Stimulated activated CD8-positive, alpha-beta memory T cell treated with anti-CD3 and anti-CD28 coated beads, Interleukin-4, amount 100 ng/mL, for 48 hours (primary cell): Measurements from ENCODE around the gene CAMSAP3.

Experiments
- DNase-seq: peaks from one replicate; pipeline ENCODE4 v3.0.0-alpha.2; 2020

The CAMSAP3 gene

DNA sequence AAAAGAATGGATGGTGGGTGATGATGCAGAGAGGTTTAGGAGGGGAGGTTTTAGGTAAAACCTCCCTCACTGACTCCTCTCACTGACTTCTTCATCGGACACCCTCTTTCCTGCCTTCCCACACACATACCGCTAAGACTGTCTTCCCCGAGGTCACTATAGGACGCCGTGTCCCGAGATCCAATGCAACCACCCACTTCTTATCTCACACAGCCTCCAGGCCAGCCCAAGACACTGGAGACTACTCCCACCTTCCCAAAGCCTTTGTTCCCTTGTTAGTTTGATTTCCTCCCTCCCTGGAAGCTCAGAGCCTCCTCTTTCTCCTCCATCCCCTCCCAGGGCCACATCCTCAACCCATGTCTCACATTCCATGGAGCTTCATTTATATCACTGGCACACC lies 16.5 kb upstream of the CAMSAP3 start:
- no peak for DNase-seq

DNA sequence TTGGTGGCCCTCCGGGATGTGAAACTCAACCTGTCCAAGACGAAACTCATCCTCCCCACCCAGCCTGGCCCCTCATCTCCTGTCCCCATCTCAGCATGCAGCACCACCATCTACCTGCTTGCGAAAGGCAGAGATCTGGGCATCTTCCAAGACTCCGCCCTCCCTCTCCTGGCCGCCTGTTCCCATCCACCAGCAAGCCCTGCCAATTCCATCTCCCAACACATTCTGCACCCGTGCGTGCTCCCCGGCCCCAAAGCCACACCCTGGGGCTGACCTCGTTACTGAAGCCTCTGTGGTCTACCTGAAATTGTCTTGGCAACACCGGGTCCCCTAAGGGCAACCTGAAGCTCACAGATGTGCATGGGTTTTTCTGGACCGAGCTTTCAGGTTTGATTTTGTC lies 13.2 kb upstream of the CAMSAP3 start:
- DNase-seq, result no peak

- no peak for DNase-seq
These were observed 5.8 kb upstream of the CAMSAP3 start for GRCh38 chr19:7589822-7590221.

DNA sequence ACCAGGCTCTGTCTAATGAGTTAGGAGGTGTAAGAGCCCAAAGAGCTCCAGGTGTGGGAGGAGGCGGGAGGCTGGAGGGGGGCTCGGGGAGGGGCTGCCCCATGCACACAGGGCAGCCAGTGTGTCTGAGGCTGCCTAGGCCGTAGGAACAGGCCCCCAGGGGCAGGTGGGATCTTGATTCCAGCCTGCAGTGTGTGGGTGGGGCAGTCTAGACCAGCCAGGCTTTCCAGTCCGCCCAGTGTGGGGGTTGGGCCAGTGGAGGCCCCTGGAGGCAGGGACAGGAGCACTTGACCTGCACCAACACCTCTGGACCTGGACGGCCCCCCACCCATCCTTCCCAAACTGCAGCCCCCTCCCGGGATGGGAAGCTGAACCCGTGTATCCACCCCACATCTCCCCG lies 5.4 kb upstream of the CAMSAP3 start:
- no peak for DNase-seq

DNA sequence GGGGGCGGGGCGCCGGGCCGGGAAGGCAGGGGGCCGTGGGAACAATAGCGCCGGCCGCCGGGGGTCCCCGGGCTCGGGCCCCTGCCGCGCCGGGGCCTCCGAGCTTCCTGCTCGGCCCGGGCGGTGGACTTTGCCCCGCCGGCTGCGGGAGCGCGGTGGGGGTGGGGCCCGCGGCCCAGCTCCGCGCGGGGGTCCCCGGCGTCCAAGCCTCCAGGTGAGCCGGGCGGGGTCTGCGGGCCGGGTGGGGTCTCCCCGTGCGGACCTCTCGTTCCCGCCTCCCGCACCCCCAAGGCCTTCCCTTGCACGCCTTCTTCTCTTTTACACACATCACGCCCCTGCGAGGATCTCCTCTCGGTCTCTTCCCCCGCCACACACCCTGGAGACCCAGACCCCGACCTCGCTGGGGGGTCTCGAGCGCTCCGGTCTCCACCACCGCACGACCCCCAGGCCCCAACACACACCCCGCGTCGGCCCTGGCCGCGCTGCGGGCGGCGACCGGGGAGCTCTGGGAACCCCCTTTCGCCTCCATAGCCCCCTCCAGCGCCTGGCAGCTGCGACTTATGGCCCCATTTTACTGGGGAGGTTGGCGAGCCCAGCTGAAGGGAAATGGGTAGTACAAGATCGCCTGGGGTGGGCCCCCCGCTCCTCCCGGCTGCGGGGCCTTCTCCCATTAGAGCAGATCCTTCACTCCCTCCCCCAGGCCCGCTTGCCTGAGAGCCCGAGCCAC lies 711 bp downstream of the CAMSAP3 start:
- no peak for DNase-seq

- no peak for DNase-seq
These were observed 2.0 kb downstream of the CAMSAP3 start for GRCh38 chr19:7597689-7598088.

- DNase-seq, result no peak
These were observed 2.5 kb downstream of the CAMSAP3 start for GRCh38 chr19:7598180-7598579.

GRCh38 chr19:7600721-7601120 lies 5.1 kb downstream of the CAMSAP3 start:
- no peak for DNase-seq

DNA sequence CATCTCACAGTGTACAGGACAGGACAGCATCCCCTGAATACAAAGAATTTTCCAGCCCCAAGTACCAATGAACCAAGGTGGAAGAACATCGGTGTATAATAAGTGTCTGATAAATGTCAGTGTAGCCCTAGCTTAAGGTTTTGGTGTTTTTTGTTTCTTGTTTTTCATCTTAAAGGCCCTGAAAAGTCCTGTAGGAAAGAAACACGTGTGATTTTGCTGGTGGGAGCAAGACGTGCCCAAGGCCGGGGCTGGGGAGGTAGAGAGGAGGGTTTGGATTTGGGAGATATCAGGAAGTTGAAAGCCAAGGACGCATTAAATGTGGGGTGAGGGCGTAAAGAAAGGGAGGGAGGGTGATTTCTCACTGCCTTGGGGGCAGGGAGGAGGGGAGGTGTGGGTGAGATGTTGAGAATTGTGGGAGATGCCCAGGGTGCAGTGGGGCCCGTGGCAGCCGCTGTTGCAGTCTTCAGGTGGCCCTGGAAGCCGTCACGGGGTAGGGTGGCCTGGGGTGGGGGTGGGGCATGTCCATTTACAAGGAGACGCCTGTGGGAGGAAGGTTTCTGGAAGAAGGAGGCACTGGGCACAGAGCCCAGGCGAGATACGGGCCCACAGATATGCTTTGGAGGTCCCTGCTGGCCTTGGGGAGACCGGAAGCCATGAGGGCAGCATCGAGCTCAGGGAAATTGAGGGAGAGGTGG lies 6.7 kb downstream of the CAMSAP3 start:
- DNase-seq, result no peak

DNA sequence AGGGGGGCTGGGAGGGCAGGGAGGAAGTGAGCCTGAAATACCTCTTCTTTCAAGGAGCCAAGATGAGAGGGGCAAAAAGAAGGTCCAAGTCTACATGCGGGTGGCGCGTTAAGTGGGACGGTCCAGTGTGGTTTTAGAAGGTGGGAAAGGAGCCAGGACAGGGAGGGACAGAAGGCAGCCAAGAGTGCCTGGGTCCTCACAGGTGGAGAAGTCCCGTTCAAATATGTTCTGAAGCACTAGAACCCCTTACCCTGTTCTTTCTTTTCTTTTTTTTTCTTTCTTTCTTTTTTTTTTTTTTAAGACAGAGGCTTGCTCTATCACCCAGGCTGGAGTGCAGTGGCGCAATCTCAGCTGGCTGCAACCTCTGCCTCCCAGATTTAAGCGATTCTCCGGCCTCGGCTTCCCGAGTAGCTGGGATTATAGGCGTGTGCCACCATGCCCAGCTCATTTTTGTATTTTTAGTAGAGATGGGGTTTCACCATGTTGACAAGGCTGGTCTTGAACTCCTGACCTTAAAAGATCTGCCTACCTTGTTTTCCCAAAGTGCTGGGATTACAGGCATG lies 7.4 kb downstream of the CAMSAP3 start:
- DNase-seq, result no peak

DNA sequence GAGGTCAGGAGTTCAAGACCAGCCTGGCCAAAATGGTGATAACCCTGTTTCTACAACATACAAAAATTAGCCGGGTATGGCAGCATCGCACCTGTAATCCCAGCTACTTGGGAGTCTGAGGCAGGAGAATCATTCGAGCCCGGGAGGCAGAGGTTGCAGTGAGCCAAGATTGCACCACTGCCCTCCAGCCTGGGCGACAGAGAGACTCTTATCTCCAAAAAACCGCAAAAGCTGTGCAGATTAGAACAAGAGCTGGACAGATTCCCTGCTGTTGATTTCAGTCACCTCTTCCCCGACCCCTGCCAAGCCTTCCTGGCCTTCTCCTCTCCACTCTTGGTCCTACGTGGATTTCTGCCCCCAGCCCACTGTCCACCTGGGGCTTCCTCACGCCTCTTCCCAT lies 8.3 kb downstream of the CAMSAP3 start:
- DNase-seq, result no peak

DNA sequence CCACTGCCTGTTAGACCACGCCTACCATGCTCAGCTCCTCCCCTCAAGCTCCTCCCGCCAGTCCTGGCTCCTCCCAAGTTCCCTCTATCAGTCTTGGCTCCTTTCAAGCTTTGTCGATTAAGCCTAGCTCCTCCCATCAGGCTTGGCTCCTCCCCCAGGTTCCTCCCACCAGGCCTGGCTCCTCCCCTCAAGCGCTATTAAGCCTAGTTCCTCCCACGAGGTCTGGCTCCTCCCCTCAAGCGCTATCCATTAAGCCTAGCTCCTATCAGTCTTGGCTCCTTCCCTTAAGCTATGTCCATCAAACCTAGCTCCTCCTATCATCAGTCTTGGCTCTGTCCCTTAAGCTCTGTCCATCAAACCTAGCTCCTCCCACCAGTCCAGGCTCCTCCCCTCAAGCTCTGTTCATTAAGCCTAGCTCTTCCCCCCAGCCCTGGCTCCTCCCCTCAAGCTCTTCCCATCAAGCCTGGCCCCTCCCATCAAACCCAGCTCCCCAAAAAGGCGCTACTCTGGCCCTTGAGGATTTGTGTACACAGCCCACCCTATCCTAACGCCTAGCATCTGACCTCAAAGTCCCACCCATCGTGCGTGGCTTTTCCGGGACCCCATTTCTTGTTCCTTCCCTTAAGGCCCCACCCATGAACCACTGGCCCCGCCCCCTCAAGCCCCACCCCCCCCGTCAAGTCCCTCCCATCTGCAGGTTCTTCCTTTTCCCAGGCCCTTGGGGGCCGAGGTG lies 10.0 kb downstream of the CAMSAP3 start:
- DNase-seq, result peak; percentile 68

- DNase-seq, result no peak
These were observed 10.6 kb downstream of the CAMSAP3 start for GRCh38 chr19:7606289-7606688.

DNA sequence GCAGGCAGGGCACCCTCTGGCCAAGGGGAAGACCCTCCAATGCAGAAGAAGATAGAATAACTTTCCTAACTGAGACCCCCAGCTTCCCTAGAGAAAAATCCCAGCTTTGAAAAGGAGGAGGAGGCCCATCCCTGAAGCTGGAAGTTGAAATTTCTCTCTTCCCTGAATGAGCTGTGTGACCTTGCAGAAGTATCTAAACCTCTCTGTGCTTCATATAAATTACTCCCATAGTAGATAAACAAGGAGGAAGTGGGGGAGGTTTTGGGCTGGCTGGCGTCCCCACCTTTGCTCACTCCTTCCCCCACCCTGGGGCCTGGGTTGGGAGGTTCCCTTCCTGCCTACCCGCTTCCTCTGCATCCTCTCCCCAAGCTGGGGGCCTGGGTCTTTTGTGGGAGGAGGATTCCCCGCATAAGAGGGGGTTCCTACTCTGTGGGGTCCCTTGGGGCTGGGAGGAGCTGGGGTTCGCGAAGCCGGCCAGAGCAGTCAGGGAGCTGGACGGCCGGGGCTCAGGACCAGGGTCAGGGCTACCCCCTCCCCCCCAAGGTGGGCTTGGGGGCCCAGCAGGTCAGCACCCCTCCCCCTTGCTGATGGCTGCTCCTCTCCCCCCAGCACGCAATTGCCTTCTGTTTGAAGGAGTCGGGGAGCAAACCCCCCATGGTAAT lies 11.7 kb downstream of the CAMSAP3 start:
- no peak for DNase-seq

GRCh38 chr19:7607874-7608560 lies 12.4 kb downstream of the CAMSAP3 start:
- no peak for DNase-seq

GRCh38 chr19:7610491-7611240 lies 15.0 kb downstream of the CAMSAP3 start:
- DNase-seq, result no peak

- DNase-seq, result no peak
These were observed 16.0 kb downstream of the CAMSAP3 start for GRCh38 chr19:7611541-7612279.

- DNase-seq, result no peak
These were observed 16.9 kb downstream of the CAMSAP3 start for GRCh38 chr19:7612282-7613274.

DNA sequence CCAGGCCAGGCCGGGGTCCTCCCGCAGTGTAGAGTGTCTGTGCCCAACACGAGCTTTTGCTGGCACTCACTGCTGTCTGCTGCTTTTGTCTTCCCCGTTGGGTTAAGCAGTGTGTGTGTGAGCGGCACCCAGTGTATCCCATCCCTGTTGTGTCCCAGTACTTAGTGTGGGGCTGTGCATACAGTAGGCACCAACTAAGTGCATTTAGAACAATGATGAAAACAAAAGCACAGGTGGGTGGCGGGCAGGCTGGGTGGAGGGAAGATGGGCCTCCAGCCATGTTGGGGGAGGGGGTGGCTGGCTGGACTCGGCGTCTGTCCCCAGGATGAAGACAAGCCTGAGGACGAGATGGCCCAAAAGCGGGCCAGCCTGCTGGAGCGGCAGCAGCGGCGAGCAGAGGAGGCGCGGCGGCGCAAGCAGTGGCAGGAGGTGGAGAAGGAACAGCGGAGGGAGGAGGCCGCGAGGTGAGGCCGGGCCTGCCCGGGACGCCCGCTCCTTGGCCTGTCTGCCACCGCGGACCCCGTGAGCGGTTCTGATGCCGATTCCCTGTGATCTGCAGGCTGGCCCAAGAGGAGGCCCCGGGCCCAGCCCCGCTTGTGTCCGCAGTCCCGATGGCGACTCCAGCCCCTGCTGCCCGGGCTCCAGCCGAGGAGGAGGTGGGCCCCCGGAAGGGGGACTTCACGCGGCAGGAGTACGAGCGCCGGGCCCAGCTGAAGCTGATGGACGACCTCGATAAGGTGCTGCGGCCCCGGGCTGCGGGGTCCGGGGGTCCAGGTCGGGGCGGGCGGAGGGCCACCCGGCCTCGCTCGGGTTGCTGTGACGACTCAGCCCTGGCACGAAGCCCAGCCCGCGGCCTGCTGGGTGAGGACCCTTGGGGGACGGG lies 19.4 kb downstream of the CAMSAP3 start:
- DNase-seq, result no peak
